ENCODE data around the gene SHISA7.
A peak's percentile ranks its signal among the peaks of the same experiment; 100 is the strongest.

The SHISA7 gene

GRCh38 chr19:55482156-55482961, 39.3 kb upstream of the SHISA7 start:
- no peak for DNase-seq (ENCODE audit: low read depth)

GRCh38 chr19:55481794-55482155, 38.7 kb upstream of the SHISA7 start:
- no peak for DNase-seq (ENCODE audit: low read depth)

- DNase-seq (ENCODE audit: low read depth), result no peak
These were observed 38.2 kb upstream of the SHISA7 start for GRCh38 chr19:55481148-55481793.

GRCh38 chr19:55479451-55480230, 36.5 kb upstream of the SHISA7 start:
- DNase-seq (ENCODE audit: low read depth), result no peak

- DNase-seq (ENCODE audit: low read depth), result no peak
These were observed 35.9 kb upstream of the SHISA7 start for GRCh38 chr19:55479045-55479444.

GRCh38 chr19:55478364-55478763, 35.3 kb upstream of the SHISA7 start:
- no peak for DNase-seq (ENCODE audit: low read depth)

GRCh38 chr19:55477905-55478304, 34.8 kb upstream of the SHISA7 start:
- no peak for DNase-seq (ENCODE audit: low read depth)

- DNase-seq (ENCODE audit: low read depth), result peak; percentile 98
These were observed 33.1 kb upstream of the SHISA7 start, which contains the start of gene ZNF628 for GRCh38 chr19:55476100-55476775. Gene ZNF628, plus strand, starts transcription at chr19:55476617. Its CDS starts 3,294 bp downstream, at chr19:55479911.

GRCh38 chr19:55474269-55475265, 31.5 kb upstream of the SHISA7 start:
- DNase-seq (ENCODE audit: low read depth), result peak; percentile 43

- DNase-seq (ENCODE audit: low read depth), result no peak
These were observed 30.3 kb upstream of the SHISA7 start for GRCh38 chr19:55473225-55474012.

GRCh38 chr19:55472463-55472862, 29.4 kb upstream of the SHISA7 start:
- peak; percentile 24 for DNase-seq (ENCODE audit: low read depth)

- no peak for DNase-seq (ENCODE audit: low read depth)
These were observed 28.2 kb upstream of the SHISA7 start for GRCh38 chr19:55471266-55471665.

GRCh38 chr19:55468054-55468393, 24.9 kb upstream of the SHISA7 start:
- DNase-seq (ENCODE audit: low read depth), result no peak

GRCh38 chr19:55467236-55468053, 24.3 kb upstream of the SHISA7 start:
- peak; percentile 85 for DNase-seq (ENCODE audit: low read depth)

- no peak for DNase-seq (ENCODE audit: low read depth)
These were observed 23.1 kb upstream of the SHISA7 start for GRCh38 chr19:55466241-55466614.

GRCh38 chr19:55465460-55466240, 22.6 kb upstream of the SHISA7 start:
- no peak for DNase-seq (ENCODE audit: low read depth)

GRCh38 chr19:55464662-55465054, 21.6 kb upstream of the SHISA7 start, which contains the start of gene C19orf85:
Gene C19orf85, minus strand, starts transcription at chr19:55464751. Its CDS starts 197 bp downstream, at chr19:55464554.
- no peak for DNase-seq (ENCODE audit: low read depth)

- DNase-seq (ENCODE audit: low read depth), result no peak
These were observed 21.1 kb upstream of the SHISA7 start for GRCh38 chr19:55464039-55464661.

Data from fibroblast of gingiva (primary cell).